Nephron (organoid): ENCODE measurements around the gene FBXO17.
A peak's percentile ranks its signal among the peaks of the same experiment; 100 is the strongest.

Experiments used
- H3K27ac Mint-ChIP-seq, 3 experiments: 2 replicates each; pipeline ENCODE4 v1.8.0; 2020; ENCODE audit warnings: mixed read lengths in 3 of 3, mild to moderate bottlenecking in 2 of 3, moderate library complexity in 1 of 3
- H3K27me3 Mint-ChIP-seq: 2 replicates; pipeline ENCODE4 v1.8.0; 2021; ENCODE audit warnings: low read depth, mild to moderate bottlenecking, moderate library complexity, mixed read lengths
- H3K36me3 Mint-ChIP-seq: 2 replicates; pipeline ENCODE4 v1.8.0; 2020; ENCODE audit warnings: low read depth, mixed read lengths
- H3K4me1 Mint-ChIP-seq: 2 replicates; pipeline ENCODE4 v1.8.0; 2020; ENCODE audit warnings: mixed read lengths
- H3K4me3 Mint-ChIP-seq, 3 experiments: 2 replicates each; pipeline ENCODE4 v1.8.0; 2020; ENCODE audit warnings: mild to moderate bottlenecking in 3 of 3, mixed read lengths in 3 of 3, moderate library complexity in 2 of 3
- H3K9me3 Mint-ChIP-seq: 2 replicates; pipeline ENCODE4 v1.8.0; 2020; ENCODE audit warnings: mixed read lengths
- CTCF ChIP-seq, 3 experiments: fragments of 200-600 bp; sonication (generic); IDR thresholded peaks; one replicate each; pipeline ENCODE4 v1.5.0; 2021; ENCODE audit warnings: antibody characterized with exemption in 3 of 3; ENCODE audit not compliant: unreplicated experiment in 3 of 3

FBXO17 gene

GRCh38 chr19:38959618-38960017 is 15.9 kb downstream of the FBXO17 start:
- Mint-ChIP-seq H3K27ac (no peak overlapping the region), H3K9me3 (no peaks in the 10 kb centered on the region), H3K4me1 (peaks cover 6% of the 10 kb centered on the region), H3K36me3 (peaks cover 25% of the 10 kb centered on the region), H3K27me3 (no peaks in the 10 kb centered on the region), H3K4me3 (no peak overlapping the region)
- no peak for TF ChIP-seq CTCF (IDR thresholded peaks at IDR 0.05; ENCODE audit: unreplicated experiment in 3 of 3)

DNA sequence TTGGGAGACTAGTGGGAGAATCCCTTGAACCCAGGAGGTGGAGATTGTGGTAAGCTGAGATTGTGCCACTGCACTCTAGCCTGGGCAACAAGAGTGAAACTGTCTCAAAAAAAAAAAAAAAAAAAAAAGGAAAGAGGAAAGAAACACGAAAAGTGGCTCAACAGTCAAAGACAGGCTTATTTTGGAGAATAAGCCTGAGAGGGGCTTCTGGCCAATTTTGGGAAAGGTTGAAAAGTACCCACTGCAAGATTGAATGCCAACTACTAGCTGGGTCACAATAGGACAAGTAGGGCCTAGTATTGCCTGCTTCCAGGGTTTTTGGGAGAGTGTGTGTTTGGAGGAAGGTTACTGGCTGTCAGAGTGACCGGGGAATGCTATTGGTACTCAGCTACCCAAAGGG is 17.2 kb downstream of the FBXO17 start:
- TF ChIP-seq CTCF (IDR thresholded peaks at IDR 0.05; ENCODE audit: unreplicated experiment in 3 of 3) = no peak
- no peaks in the 10 kb centered on the region for H3K9me3 Mint-ChIP-seq
- H3K27ac Mint-ChIP-seq = no peak overlapping the region
- peaks cover 26% of the 10 kb centered on the region for H3K36me3 Mint-ChIP-seq
- no peak overlapping the region for H3K4me3 Mint-ChIP-seq
- H3K27me3 Mint-ChIP-seq = peaks cover 3% of the 10 kb centered on the region
- H3K4me1 Mint-ChIP-seq = peaks cover 6% of the 10 kb centered on the region

- TF ChIP-seq CTCF (IDR thresholded peaks at IDR 0.05; ENCODE audit: unreplicated experiment in 3 of 3) = no peak
- Mint-ChIP-seq H3K27me3 (peaks cover 3% of the 10 kb centered on the region), H3K36me3 (peaks cover 27% of the 10 kb centered on the region), H3K9me3 (no peaks in the 10 kb centered on the region), H3K4me3 (no peak overlapping the region), H3K27ac (no peak overlapping the region), H3K4me1 (peaks cover 7% of the 10 kb centered on the region)
Measured at GRCh38 chr19:38956264-38956663, 19.3 kb downstream of the FBXO17 start.

- no peak for TF ChIP-seq CTCF (IDR thresholded peaks at IDR 0.05; ENCODE audit: unreplicated experiment in 3 of 3)
- Mint-ChIP-seq H3K36me3 (peaks cover 37% of the 10 kb centered on the region), H3K9me3 (no peaks in the 10 kb centered on the region), H3K27ac (peak overlapping the region; percentile 72 to 96 (median 89)), H3K27me3 (peaks cover 3% of the 10 kb centered on the region), H3K4me3 (no peak overlapping the region), H3K4me1 (peaks cover 11% of the 10 kb centered on the region)
Measured at GRCh38 chr19:38953677-38954076, 21.9 kb downstream of the FBXO17 start.

GRCh38 chr19:38952395-38953165 is 23.0 kb downstream of the FBXO17 start:
- Mint-ChIP-seq H3K4me1 (peaks cover 11% of the 10 kb centered on the region), H3K27ac (peak overlapping the region; percentile 72 to 96 (median 89)), H3K9me3 (no peaks in the 10 kb centered on the region), H3K27me3 (peaks cover 3% of the 10 kb centered on the region), H3K4me3 (peak overlapping the region; percentile 3 to 64 (median 54)), H3K36me3 (peaks cover 38% of the 10 kb centered on the region)
- TF ChIP-seq CTCF (IDR thresholded peaks at IDR 0.05; ENCODE audit: unreplicated experiment in 3 of 3) = peak; percentile 40 to 59 (median 43)

- peaks cover 11% of the 10 kb centered on the region for H3K4me1 Mint-ChIP-seq
Measured at GRCh38 chr19:38951187-38951586, 24.4 kb downstream of the FBXO17 start.

More at GRCh38 chr19:38951187-38951586, 24.4 kb downstream of the FBXO17 start:
- Mint-ChIP-seq H3K27me3 (peaks cover 3% of the 10 kb centered on the region), H3K9me3 (no peaks in the 10 kb centered on the region), H3K4me3 (peak overlapping the region in 1 of 3 experiments; percentile 9), H3K27ac (no peak overlapping the region), H3K36me3 (peaks cover 50% of the 10 kb centered on the region)
- no peak for TF ChIP-seq CTCF (IDR thresholded peaks at IDR 0.05; ENCODE audit: unreplicated experiment in 3 of 3)
